Body of pancreas (tissue), 4 donors: ENCODE measurements around the gene SLC1A7. TPM values are rescaled to one million over a fixed set of nuclear protein-coding genes. Genes with fewer than 3 reads are reported as not detected.

Source experiments
- ATAC-seq: fragments of 150-250 bp; one replicate; pipeline ENCODE4 v1.9.1; 2016
- DNase-seq, 4 donors: peaks; one replicate each; pipeline ENCODE4 v3.0.0-alpha.2; 2019
- H3K27ac ChIP-seq, 4 donors: fragments of 200-600 bp; sonication (generic); 1 replicate in 3 of 4; 2 replicates in 1 of 4; pipeline versions ENCODE4 v1.5.1 to v1.6.1; 2016 to 2019; ENCODE audit warnings: mild to moderate bottlenecking in 1 of 4, mixed read lengths in 1 of 4, moderate library complexity in 1 of 4
- H3K27me3 ChIP-seq, 2 donors: fragments of 200-600 bp; sonication (generic); one replicate each; pipeline ENCODE4 v1.6.0; 2016; ENCODE audit warnings: mild to moderate bottlenecking in 1 of 2
- H3K36me3 ChIP-seq, 2 donors: fragments of 200-600 bp; sonication (generic); replicated peaks in 1 of 2; 2 replicates each; pipeline ENCODE4 v1.5.1; 2016; ENCODE audit warnings: low read depth in 2 of 2; ENCODE audit not compliant: insufficient read depth in 1 of 2
- H3K4me1 ChIP-seq: fragments of 200-600 bp; sonication (generic); one replicate; pipeline ENCODE4 v1.6.0; 2016
- H3K4me3 ChIP-seq, 2 donors: fragments of 200-600 bp; sonication (generic); 1 replicate in 1 of 2; 2 replicates in 1 of 2; pipeline ENCODE4 v1.5.1; 2016 to 2019
- H3K9me3 ChIP-seq, 3 donors: fragments of 200-600 bp; sonication (generic); 1 replicate in 2 of 3; 2 replicates in 1 of 3; pipeline ENCODE4 v1.5.1; 2016
- POLR2A ChIP-seq, 3 donors: fragments of 450-650 bp; IDR thresholded peaks; one replicate each; pipeline ENCODE4 v1.6.1; 2016; ENCODE audit warnings: antibody characterized with exemption in 3 of 3, mild to moderate bottlenecking in 2 of 3
- WGBS, 2 donors: methylation state at CpG; one replicate each; pipeline ENCODE4 v1.1.5; 2017; 5-methylcytosine and 5-hydroxymethylcytosine counted together
- intact Hi-C: fragments of 100-400 bp; cut with DNase I; formaldehyde crosslinking; loops from one replicate; pipeline ENCODE4 v1.15.1; 2023
- total RNA-seq, 2 donors: library from RNA; depleted of rRNA; stranded (reverse); fragments of >200 nt; gene quantifications; one replicate each; pipeline ENCODE4 v1.1.0, GENCODE V29; 2016
- TF ChIP-seq, protein P1 (sequence below), 7 experiments: fragments of 450-650 bp in 4 of 7; fragments of 200-600 bp in 3 of 7; sonication (generic) in 3 of 7; IDR thresholded peaks; one replicate each; pipeline ENCODE4 v1.5.1; 2016 to 2019; ENCODE audit warnings: antibody characterized with exemption in 7 of 7

The SLC1A7 gene
- total RNA-seq, 2 donors from 2014 or later: not detected

- intact Hi-C loops: no loop called here
- ATAC-seq: no peak
- H3K36me3 ChIP-seq: no peaks in the 10 kb centered on the region
- no peaks in the 10 kb centered on the region for H3K4me1 ChIP-seq
- no peak overlapping the region for H3K27ac ChIP-seq
- DNase-seq: no peak
- H3K4me3 ChIP-seq: no peak overlapping the region
- H3K9me3 ChIP-seq: no peaks in the 10 kb centered on the region
- TF ChIP-seq, protein P1, sequence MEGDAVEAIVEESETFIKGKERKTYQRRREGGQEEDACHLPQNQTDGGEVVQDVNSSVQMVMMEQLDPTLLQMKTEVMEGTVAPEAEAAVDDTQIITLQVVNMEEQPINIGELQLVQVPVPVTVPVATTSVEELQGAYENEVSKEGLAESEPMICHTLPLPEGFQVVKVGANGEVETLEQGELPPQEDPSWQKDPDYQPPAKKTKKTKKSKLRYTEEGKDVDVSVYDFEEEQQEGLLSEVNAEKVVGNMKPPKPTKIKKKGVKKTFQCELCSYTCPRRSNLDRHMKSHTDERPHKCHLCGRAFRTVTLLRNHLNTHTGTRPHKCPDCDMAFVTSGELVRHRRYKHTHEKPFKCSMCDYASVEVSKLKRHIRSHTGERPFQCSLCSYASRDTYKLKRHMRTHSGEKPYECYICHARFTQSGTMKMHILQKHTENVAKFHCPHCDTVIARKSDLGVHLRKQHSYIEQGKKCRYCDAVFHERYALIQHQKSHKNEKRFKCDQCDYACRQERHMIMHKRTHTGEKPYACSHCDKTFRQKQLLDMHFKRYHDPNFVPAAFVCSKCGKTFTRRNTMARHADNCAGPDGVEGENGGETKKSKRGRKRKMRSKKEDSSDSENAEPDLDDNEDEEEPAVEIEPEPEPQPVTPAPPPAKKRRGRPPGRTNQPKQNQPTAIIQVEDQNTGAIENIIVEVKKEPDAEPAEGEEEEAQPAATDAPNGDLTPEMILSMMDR (IDR thresholded peaks at IDR 0.05): no peak
- no peak for TF ChIP-seq POLR2A (IDR thresholded peaks at IDR 0.05)
- 63 to 68% methylated on average over 5 of the region's 5 CpGs for WGBS, 2 donors
- H3K27me3 ChIP-seq: no peaks in the 10 kb centered on the region
Measured at GRCh38 chr1:53165408-53165961, 23.0 kb upstream of the SLC1A7 start.

GRCh38 chr1:53163291-53163768 lies 20.9 kb upstream of the SLC1A7 start:
- Histone ChIP-seq H3K27me3 (no peaks in the 10 kb centered on the region), H3K27ac (no peak overlapping the region), H3K4me1 (no peaks in the 10 kb centered on the region), H3K4me3 (no peak overlapping the region), H3K9me3 (no peaks in the 10 kb centered on the region), H3K36me3 (no peaks in the 10 kb centered on the region)
- TF ChIP-seq, protein P1 (IDR thresholded peaks at IDR 0.05): no peak
- no peak for TF ChIP-seq POLR2A (IDR thresholded peaks at IDR 0.05)
- 76 to 84% methylated on average over 10 of the region's 10 CpGs for WGBS, 2 donors
- intact Hi-C loops: no loop called here
- no peak for ATAC-seq
- DNase-seq: no peak

GRCh38 chr1:53162621-53163020 lies 20.2 kb upstream of the SLC1A7 start:
- Histone ChIP-seq H3K9me3 (no peaks in the 10 kb centered on the region), H3K36me3 (no peaks in the 10 kb centered on the region), H3K4me3 (no peak overlapping the region), H3K27ac (no peak overlapping the region), H3K4me1 (no peaks in the 10 kb centered on the region), H3K27me3 (no peaks in the 10 kb centered on the region)
- intact Hi-C loops: no loop called here
- no peak for TF ChIP-seq POLR2A (IDR thresholded peaks at IDR 0.05)
- TF ChIP-seq, protein P1 (IDR thresholded peaks at IDR 0.05): no peak
- WGBS, 2 donors: 70 to 80% methylated on average over 5 of the region's 5 CpGs
- DNase-seq (no peak), ATAC-seq (no peak)

DNA sequence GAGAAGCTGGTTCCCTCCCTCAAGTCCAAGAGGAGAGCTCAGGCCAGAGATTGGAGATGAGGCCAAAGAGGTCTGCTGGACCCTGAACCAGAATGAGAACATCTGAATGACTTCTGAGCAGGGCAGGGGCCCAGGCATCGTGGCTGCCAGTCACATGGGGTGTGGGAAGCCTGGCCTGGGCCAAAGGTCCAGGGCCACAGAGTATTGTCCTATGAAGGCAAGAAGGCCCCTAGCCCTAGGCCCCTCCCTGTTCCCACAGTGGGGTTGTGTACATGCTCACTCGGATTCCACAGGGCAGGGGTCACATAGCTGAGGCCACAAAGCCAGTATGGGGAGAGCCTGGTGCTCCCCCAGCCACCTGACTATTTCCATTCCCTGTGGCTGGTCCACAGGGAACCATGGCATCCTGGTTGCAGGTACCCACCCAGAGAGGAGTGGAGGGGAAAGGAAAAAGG lies 18.5 kb upstream of the SLC1A7 start:
- Histone ChIP-seq H3K27ac (no peak overlapping the region), H3K9me3 (no peaks in the 10 kb centered on the region), H3K36me3 (no peaks in the 10 kb centered on the region), H3K4me1 (no peaks in the 10 kb centered on the region), H3K4me3 (no peak overlapping the region), H3K27me3 (no peaks in the 10 kb centered on the region)
- intact Hi-C loops: no loop called here
- WGBS, 2 donors: 43 to 52% methylated on average over 1 to 2 of the region's 2 CpGs
- DNase-seq: no peak
- TF ChIP-seq, protein P1 (IDR thresholded peaks at IDR 0.05): no peak
- no peak for TF ChIP-seq POLR2A (IDR thresholded peaks at IDR 0.05)
- ATAC-seq: no peak

DNA sequence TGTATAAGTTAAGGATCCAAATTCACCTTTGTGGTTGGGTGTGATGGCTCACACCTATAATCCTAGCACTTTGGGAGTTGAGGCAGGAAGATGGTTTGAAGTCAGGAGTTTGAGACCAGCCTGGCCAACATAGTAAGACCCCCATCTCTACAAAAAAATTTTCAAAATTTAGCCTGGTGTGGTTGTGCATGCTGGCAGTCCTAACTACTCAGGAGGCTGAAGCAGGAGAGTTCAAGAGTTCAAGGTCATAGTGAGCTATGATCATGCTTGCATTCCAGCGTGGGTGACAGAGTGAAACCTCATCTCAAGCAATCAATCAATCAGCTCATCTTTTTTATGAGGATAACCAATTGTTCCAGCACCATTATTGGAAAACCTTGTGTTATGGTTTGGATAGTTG lies 16.5 kb upstream of the SLC1A7 start:
- Histone ChIP-seq H3K4me3 (no peak overlapping the region), H3K36me3 (no peaks in the 10 kb centered on the region), H3K27me3 (no peaks in the 10 kb centered on the region), H3K9me3 (no peaks in the 10 kb centered on the region), H3K4me1 (no peaks in the 10 kb centered on the region), H3K27ac (no peak overlapping the region)
- 42 to 60% methylated on average over 1 of the region's 1 CpG for WGBS, 2 donors
- intact Hi-C loops: no loop called here
- TF ChIP-seq, protein P1 (IDR thresholded peaks at IDR 0.05): no peak
- no peak for TF ChIP-seq POLR2A (IDR thresholded peaks at IDR 0.05)
- ATAC-seq: no peak
- DNase-seq: no peak
